Liver (tissue), 9 donors: ENCODE data around the gene SLC37A2. TPM values are rescaled to one million over a fixed set of nuclear protein-coding genes. Genes with fewer than 3 reads are reported as not detected.
A peak's percentile ranks its signal among the peaks of the same experiment; 100 is the strongest.

ENCODE experiments used
- DNase-seq: peaks from one replicate; pipeline ENCODE4 v3.0.0-alpha.2; 2017; ENCODE audit warnings: low spot score
- H3K27ac ChIP-seq, 2 donors: one replicate each; pipeline ENCODE4 v1.7.0; 2013; ENCODE audit warnings: inconsistent platforms in 2 of 2, low read length in 2 of 2, control low read depth in 1 of 2, low read depth in 1 of 2, mild to moderate bottlenecking in 1 of 2
- H3K27me3 ChIP-seq, 4 donors: one replicate each; pipeline versions ENCODE4 v1.6.1 to v1.7.0; 2013; ENCODE audit warnings: low read length in 3 of 4, inconsistent platforms in 1 of 4, mild to moderate bottlenecking in 1 of 4, moderate library complexity in 1 of 4; ENCODE audit not compliant: control insufficient read depth in 4 of 4, insufficient read depth in 4 of 4
- H3K36me3 ChIP-seq, 4 donors: one replicate each; pipeline versions ENCODE4 v1.6.1 to v1.7.0; 2013; ENCODE audit warnings: low read length in 3 of 4, mild to moderate bottlenecking in 3 of 4, low read depth in 1 of 4, moderate library complexity in 1 of 4; ENCODE audit not compliant: control insufficient read depth in 4 of 4, insufficient read depth in 3 of 4
- H3K4me1 ChIP-seq, 4 donors: one replicate each; pipeline versions ENCODE4 v1.6.1 to v1.7.0; 2013; ENCODE audit warnings: low read length in 3 of 4, mild to moderate bottlenecking in 3 of 4, moderate library complexity in 1 of 4; ENCODE audit not compliant: control insufficient read depth in 4 of 4, insufficient read depth in 4 of 4
- H3K4me3 ChIP-seq, 3 donors: one replicate each; pipeline versions ENCODE4 v1.6.1 to v1.7.0; 2013; ENCODE audit warnings: low read length in 3 of 3, control low read depth in 1 of 3, low read depth in 1 of 3, mild to moderate bottlenecking in 1 of 3
- H3K9ac ChIP-seq, 2 donors: one replicate each; pipeline ENCODE4 v1.7.0; 2013; ENCODE audit warnings: low read length in 2 of 2, mild to moderate bottlenecking in 2 of 2, moderate library complexity in 2 of 2, control low read depth in 1 of 2, low read depth in 1 of 2
- H3K9me3 ChIP-seq, 4 donors: one replicate each; pipeline versions ENCODE4 v1.6.1 to v1.7.0; 2013; ENCODE audit warnings: low read length in 3 of 4; ENCODE audit not compliant: control insufficient read depth in 4 of 4
- ATF3 ChIP-seq: IDR thresholded peaks from 2 replicates; pipeline ENCODE4 v1.6.1; 2016; ENCODE audit warnings: antibody characterized with exemption
- CTCF ChIP-seq: fragments of 150-350 bp; IDR thresholded peaks from 2 replicates; pipeline ENCODE4 v1.5.1; 2017; ENCODE audit warnings: improper control_type of control experiment, low read depth, low read length; ENCODE audit not compliant: missing input control
- EGR1 ChIP-seq, 2 donors: IDR thresholded peaks; 2 replicates each; pipeline ENCODE4 v1.6.1; 2016 to 2018; ENCODE audit warnings: antibody characterized with exemption in 2 of 2, low read depth in 2 of 2
- FOXA1 ChIP-seq: IDR thresholded peaks from 2 replicates; pipeline ENCODE4 v1.6.1; 2016; ENCODE audit warnings: antibody characterized with exemption
- FOXA2 ChIP-seq: IDR thresholded peaks from 2 replicates; pipeline ENCODE4 v1.6.1; 2016; ENCODE audit warnings: antibody characterized with exemption
- GABPA ChIP-seq, 2 donors: IDR thresholded peaks in 1 of 2; conservative IDR thresholded peaks in 1 of 2; 2 replicates each; pipeline ENCODE4 v1.6.1; 2016; ENCODE audit warnings: antibody characterized with exemption in 2 of 2, mild to moderate bottlenecking in 1 of 2, moderate library complexity in 1 of 2
- HNF4A ChIP-seq, 2 donors: conservative IDR thresholded peaks; 2 replicates each; pipeline ENCODE4 v1.6.1; 2016; ENCODE audit warnings: antibody characterized with exemption in 2 of 2, mild to moderate bottlenecking in 2 of 2
- HNF4G ChIP-seq: IDR thresholded peaks from 2 replicates; pipeline ENCODE4 v1.6.1; 2016; ENCODE audit warnings: antibody characterized with exemption
- JUND ChIP-seq, 2 donors: IDR thresholded peaks; 2 replicates each; pipeline ENCODE4 v1.6.1; 2016; ENCODE audit warnings: antibody characterized with exemption in 2 of 2
- MAX ChIP-seq: IDR thresholded peaks from 2 replicates; pipeline ENCODE4 v1.6.1; 2016; ENCODE audit warnings: antibody characterized with exemption
- NR2F2 ChIP-seq: IDR thresholded peaks from 2 replicates; pipeline ENCODE4 v1.6.1; 2016; ENCODE audit warnings: antibody characterized with exemption
- RAD21 ChIP-seq, 2 donors: IDR thresholded peaks; 2 replicates each; pipeline ENCODE4 v1.6.1; 2016; ENCODE audit warnings: antibody characterized with exemption in 2 of 2, mild to moderate bottlenecking in 2 of 2
- REST ChIP-seq: IDR thresholded peaks from 2 replicates; pipeline ENCODE4 v1.6.1; 2016; ENCODE audit warnings: antibody characterized with exemption, mild to moderate bottlenecking
- RXRA ChIP-seq, 2 donors: IDR thresholded peaks; 2 replicates each; pipeline ENCODE4 v1.6.1; 2017 to 2018; ENCODE audit warnings: antibody characterized with exemption in 2 of 2, mild to moderate bottlenecking in 1 of 2
- SP1 ChIP-seq: IDR thresholded peaks from 2 replicates; pipeline ENCODE4 v1.6.1; 2018; ENCODE audit warnings: antibody characterized with exemption, mild to moderate bottlenecking
- TAF1 ChIP-seq: conservative IDR thresholded peaks from 2 replicates; pipeline ENCODE4 v1.6.1; 2016; ENCODE audit warnings: antibody characterized with exemption, mild to moderate bottlenecking
- YY1 ChIP-seq: IDR thresholded peaks from 2 replicates; pipeline ENCODE4 v1.6.1; 2016; ENCODE audit warnings: antibody characterized with exemption, mild to moderate bottlenecking
- ZBTB33 ChIP-seq: IDR thresholded peaks from 2 replicates; pipeline ENCODE4 v1.6.1; 2016; ENCODE audit warnings: antibody characterized with exemption
- WGBS: extraction: QIAGEN DNeasy Blood & Tissue Kit; methylation state at CpG from one replicate; pipeline ENCODE4 v1.1.7; 2013; 5-methylcytosine and 5-hydroxymethylcytosine counted together
- polyA plus RNA-seq, 2 donors: library from polyadenylated mRNA; stranded (reverse) in 1 of 2; unstranded in 1 of 2; fragments of 200-250 nt in 1 of 2; fragments of >200 nt in 1 of 2; fragmentation: Nextera tagmentation in 1 of 2; extraction: Ambion mirVana in 1 of 2; gene quantifications; one replicate each; pipeline versions ENCODE4 v1.2.1 to v1.2.3, GENCODE V29; 2013 to 2015
- total RNA-seq, 2 donors: library from RNA; depleted of rRNA; stranded (reverse); fragments of >200 nt; gene quantifications; one replicate each; pipeline ENCODE4 v1.2.3, GENCODE V29; 2014
- donor health status: healthy.
- donor health status: healthy.
- donor health status: healthy.
- donor health status: healthy.
- donor health status: healthy.

SLC37A2 gene
- total and polyA plus RNA-seq, 4 donors, result 0.51 to 12.3 (median 5.6) TPM

- DNase-seq, result peak; percentile 96
- Histone ChIP-seq H3K36me3 (no peaks in the 10 kb centered on the region), H3K4me3 (peak within 1 kb of the TSS; percentile 69 to 94 (median 73)), H3K9me3 (no peaks in the 10 kb centered on the region), H3K4me1 (peaks cover 3 to 14% (median 12%) of the 10 kb centered on the region in 4 donors), H3K9ac (peak within 1 kb of the TSS; percentile 76 to 89), H3K27ac (peak within 1 kb of the TSS; percentile 22 to 74), H3K27me3 (no peaks in the 10 kb centered on the region)
- WGBS, result 5% methylated on average over 49 of the region's 49 CpGs
- TF ChIP-seq JUND (IDR thresholded peaks at IDR 0.05), result peak in 1 of 2 donors; percentile 15
- no peak for TF ChIP-seq EGR1 (IDR thresholded peaks at IDR 0.05; ENCODE audit: low read depth in 2 of 2)
- no peak for TF ChIP-seq FOXA2
- peak; percentile 100 for TF ChIP-seq SP1
- TF ChIP-seq RXRA (IDR thresholded peaks at IDR 0.05), result peak; percentile 40 to 59
- TF ChIP-seq MAX, result peak; percentile 26
- TF ChIP-seq TAF1, result no peak
- TF ChIP-seq NR2F2, result peak; percentile 47
- peak in 1 of 2 donors; percentile 7 for TF ChIP-seq RAD21 (IDR thresholded peaks at IDR 0.05)
- TF ChIP-seq HNF4A (conservative IDR thresholded peaks at IDR 0.05), result peak; percentile 81 to 91
- TF ChIP-seq FOXA1, result no peak
- TF ChIP-seq REST, result peak; percentile 58
- no peak for TF ChIP-seq ATF3
- peak; percentile 13 for TF ChIP-seq HNF4G
- peak; percentile 76 for TF ChIP-seq YY1
- TF ChIP-seq GABPA (IDR thresholded peaks at IDR 0.05 in 1 of 2, conservative IDR thresholded peaks at IDR 0.05 in 1 of 2), result peak; percentile 82 to 95
- TF ChIP-seq ZBTB33, result no peak
- no peak for TF ChIP-seq CTCF
Measured at GRCh38 chr11:125111343-125112207, 48.5 kb downstream of the SLC37A2 start, which contains the start of gene TMEM218. Gene TMEM218 (minus strand): TSS chr11:125111626. CDS start chr11:125102241, 9,385 bp downstream.
